Testis (tissue), 3 donors: Measurements from ENCODE around the gene CACNA2D3. TPM values are rescaled to one million over a fixed set of nuclear protein-coding genes. Genes with fewer than 3 reads are reported as not detected.

Experiments used
- DNase-seq: peaks from one replicate; pipeline ENCODE4 v3.0.0-alpha.2; 2019
- H3K27ac ChIP-seq, 2 donors: fragments of 200-600 bp; sonication (generic); one replicate each; pipeline ENCODE4 v1.5.1; 2019
- H3K27me3 ChIP-seq: fragments of 200-600 bp; sonication (generic); one replicate; pipeline ENCODE4 v1.5.1; 2019
- H3K36me3 ChIP-seq: fragments of 200-600 bp; sonication (generic); one replicate; pipeline ENCODE4 v1.5.1; 2017; ENCODE audit warnings: low read depth; ENCODE audit errors: missing control alignments
- H3K4me1 ChIP-seq: fragments of 200-600 bp; sonication (generic); one replicate; pipeline ENCODE4 v1.5.1; 2019
- H3K4me3 ChIP-seq, 2 donors: fragments of 200-600 bp; sonication (generic); one replicate each; pipeline ENCODE4 v1.5.1; 2017 to 2019
- H3K9me3 ChIP-seq: fragments of 200-600 bp; sonication (generic); one replicate; pipeline ENCODE4 v1.5.1; 2017
- POLR2A ChIP-seq: fragments of 450-650 bp; IDR thresholded peaks from one replicate; pipeline ENCODE4 v1.6.1; 2017; ENCODE audit warnings: antibody characterized with exemption, mild to moderate bottlenecking, moderate library complexity
- WGBS, 2 donors: methylation state at CpG; one replicate each; pipeline ENCODE4 v1.1.5; 2018; 5-methylcytosine and 5-hydroxymethylcytosine counted together
- intact Hi-C: fragments of 100-400 bp; cut with DNase I; formaldehyde crosslinking; loops from one replicate; pipeline ENCODE4 v1.15.1; 2023; ENCODE audit warnings: low total_unique reads
- polyA plus RNA-seq: library from polyadenylated mRNA; stranded (reverse); fragments of 350-450 nt; fragmentation: Illumina TruSeq; extraction: RNeasy Lipid Tissue Mini Kit (QIAGEN cat#74804); gene quantifications from one replicate; pipeline ENCODE4 v1.2.3, GENCODE V29; 2014; ENCODE audit warnings: low read depth, low replicate concordance; ENCODE audit not compliant: insufficient read depth
- total RNA-seq, 2 donors: library from RNA; depleted of rRNA; stranded (reverse); fragments of >200 nt; gene quantifications; one replicate each; pipeline ENCODE4 v1.2.3, GENCODE V29; 2016
- TF ChIP-seq, protein P1 (sequence below), 3 experiments: fragments of 450-650 bp in 2 of 3; fragments of 200-600 bp in 1 of 3; sonication (generic) in 1 of 3; IDR thresholded peaks; one replicate each; pipeline ENCODE4 v1.5.1; 2016 to 2019; ENCODE audit warnings: antibody characterized with exemption in 3 of 3, mild to moderate bottlenecking in 2 of 3, moderate library complexity in 1 of 3

The CACNA2D3 gene
- total and polyA plus RNA-seq, 3 donors from 2014 or later: 10.1 to 16.5 (median 11.2) TPM

DNA sequence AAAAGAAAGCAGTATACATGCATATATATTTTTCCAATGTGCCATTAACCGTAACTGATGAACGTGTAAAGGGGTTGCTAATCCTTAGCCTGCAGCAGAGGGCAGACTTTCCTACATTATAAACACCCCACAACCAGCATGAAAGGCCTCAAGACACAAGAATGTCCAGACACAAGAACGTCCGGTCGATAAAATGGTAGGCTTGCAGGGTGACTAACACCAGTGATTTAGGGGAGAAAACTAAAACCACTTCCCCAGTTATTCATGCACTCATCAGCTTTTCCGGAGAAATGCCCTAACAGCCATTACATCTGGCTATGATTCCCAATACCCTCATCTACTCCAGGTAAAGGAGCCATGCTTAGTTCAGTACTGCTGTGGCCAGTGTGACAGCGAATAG lies 748.1 kb downstream of the CACNA2D3 start:
- peak; percentile 64 for DNase-seq
- no peaks in the 10 kb centered on the region for H3K27me3 ChIP-seq
- H3K4me3 ChIP-seq: no peak overlapping the region
- WGBS, 2 donors: 45 to 61% methylated on average over 7 of the region's 7 CpGs
- no peaks in the 10 kb centered on the region for H3K36me3 ChIP-seq
- H3K27ac ChIP-seq: no peak overlapping the region
- TF ChIP-seq, protein P1, sequence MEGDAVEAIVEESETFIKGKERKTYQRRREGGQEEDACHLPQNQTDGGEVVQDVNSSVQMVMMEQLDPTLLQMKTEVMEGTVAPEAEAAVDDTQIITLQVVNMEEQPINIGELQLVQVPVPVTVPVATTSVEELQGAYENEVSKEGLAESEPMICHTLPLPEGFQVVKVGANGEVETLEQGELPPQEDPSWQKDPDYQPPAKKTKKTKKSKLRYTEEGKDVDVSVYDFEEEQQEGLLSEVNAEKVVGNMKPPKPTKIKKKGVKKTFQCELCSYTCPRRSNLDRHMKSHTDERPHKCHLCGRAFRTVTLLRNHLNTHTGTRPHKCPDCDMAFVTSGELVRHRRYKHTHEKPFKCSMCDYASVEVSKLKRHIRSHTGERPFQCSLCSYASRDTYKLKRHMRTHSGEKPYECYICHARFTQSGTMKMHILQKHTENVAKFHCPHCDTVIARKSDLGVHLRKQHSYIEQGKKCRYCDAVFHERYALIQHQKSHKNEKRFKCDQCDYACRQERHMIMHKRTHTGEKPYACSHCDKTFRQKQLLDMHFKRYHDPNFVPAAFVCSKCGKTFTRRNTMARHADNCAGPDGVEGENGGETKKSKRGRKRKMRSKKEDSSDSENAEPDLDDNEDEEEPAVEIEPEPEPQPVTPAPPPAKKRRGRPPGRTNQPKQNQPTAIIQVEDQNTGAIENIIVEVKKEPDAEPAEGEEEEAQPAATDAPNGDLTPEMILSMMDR (IDR thresholded peaks at IDR 0.05): peak; percentile 11 to 63 (median 29)
- no peak for TF ChIP-seq POLR2A
- no peaks in the 10 kb centered on the region for H3K9me3 ChIP-seq
- intact Hi-C loops: no loop called here
- peaks cover 4% of the 10 kb centered on the region for H3K4me1 ChIP-seq

DNA sequence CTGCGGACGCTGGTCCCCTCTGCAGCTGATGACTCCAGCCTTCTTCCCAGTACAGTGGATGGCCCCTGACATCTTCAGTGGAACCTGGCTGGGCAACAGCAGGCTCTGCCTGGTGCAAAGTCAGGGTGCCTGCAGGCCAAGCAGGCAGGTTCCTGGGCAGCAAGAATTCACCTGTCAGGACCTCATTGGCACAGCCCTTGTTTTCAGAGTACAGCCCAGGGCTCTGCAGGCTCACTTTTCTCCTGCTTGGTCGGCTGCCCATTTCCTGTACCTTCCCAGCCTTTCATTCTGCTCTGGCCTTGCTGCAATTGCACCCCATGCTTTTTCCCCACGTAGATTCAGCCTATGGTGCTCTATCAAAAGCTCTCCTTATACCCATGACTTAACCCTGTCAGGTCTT lies 749.5 kb downstream of the CACNA2D3 start:
- intact Hi-C loops: no loop called here
- 91 to 92% methylated on average over 2 to 4 of the region's 4 CpGs for WGBS, 2 donors
- H3K4me1 ChIP-seq: no peaks in the 10 kb centered on the region
- no peaks in the 10 kb centered on the region for H3K36me3 ChIP-seq
- TF ChIP-seq, protein P1 (IDR thresholded peaks at IDR 0.05): no peak
- TF ChIP-seq POLR2A: no peak
- no peak overlapping the region for H3K4me3 ChIP-seq
- H3K27ac ChIP-seq: no peak overlapping the region
- no peaks in the 10 kb centered on the region for H3K9me3 ChIP-seq
- H3K27me3 ChIP-seq: no peaks in the 10 kb centered on the region
- no peak for DNase-seq

DNA sequence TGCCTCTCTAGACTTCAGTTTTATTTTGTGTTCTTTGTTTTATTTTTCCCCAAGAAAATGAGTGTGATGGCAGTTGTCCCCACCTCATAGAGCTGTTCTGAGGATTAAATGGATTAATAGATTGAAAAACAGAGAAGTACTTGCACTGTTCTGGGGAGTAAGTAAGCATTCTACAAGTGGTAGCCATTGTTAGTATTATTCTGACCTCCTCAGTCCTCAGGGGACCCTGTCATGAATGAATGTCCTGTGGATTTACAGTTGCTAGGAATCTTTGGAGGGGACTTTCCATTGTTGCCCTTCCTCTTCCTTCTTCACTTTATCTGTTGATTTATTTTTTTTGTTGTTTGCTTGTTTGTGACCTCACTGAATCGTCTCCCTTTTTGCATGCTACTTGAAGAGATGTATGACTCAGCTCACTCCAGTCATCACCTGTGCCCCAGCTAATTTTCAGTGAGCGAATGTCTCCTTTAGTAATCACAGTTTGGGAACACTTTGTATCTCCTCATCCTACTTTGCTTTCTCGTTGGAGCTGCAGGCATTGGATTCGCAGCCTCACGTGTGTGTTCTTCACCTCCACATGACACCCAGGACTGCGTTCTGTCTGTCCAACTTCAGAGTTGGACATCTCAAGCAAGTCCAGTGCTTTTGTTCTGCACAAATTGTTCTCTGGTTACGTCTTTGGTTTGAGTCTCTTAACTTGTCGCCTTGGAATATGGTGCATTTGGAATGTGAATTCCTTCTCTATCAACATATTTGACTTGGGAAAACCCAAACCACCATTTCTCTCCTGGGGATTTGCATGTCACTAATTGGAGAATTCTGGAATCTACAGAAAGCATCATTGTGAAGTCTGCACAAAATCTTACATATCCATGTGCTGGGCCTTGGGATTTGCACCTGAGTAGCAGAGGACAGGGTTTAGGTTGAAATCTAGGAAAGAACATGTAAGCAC lies 751.0 kb downstream of the CACNA2D3 start:
- no peaks in the 10 kb centered on the region for H3K9me3 ChIP-seq
- TF ChIP-seq, protein P1 (IDR thresholded peaks at IDR 0.05): no peak
- TF ChIP-seq POLR2A: no peak
- DNase-seq: no peak
- intact Hi-C loops: no loop called here
- H3K4me1 ChIP-seq: no peaks in the 10 kb centered on the region
- H3K27ac ChIP-seq: no peak overlapping the region
- WGBS, 2 donors: 60 to 67% methylated on average over 8 of the region's 8 CpGs
- H3K4me3 ChIP-seq: no peak overlapping the region
- no peaks in the 10 kb centered on the region for H3K27me3 ChIP-seq
- no peaks in the 10 kb centered on the region for H3K36me3 ChIP-seq

DNA sequence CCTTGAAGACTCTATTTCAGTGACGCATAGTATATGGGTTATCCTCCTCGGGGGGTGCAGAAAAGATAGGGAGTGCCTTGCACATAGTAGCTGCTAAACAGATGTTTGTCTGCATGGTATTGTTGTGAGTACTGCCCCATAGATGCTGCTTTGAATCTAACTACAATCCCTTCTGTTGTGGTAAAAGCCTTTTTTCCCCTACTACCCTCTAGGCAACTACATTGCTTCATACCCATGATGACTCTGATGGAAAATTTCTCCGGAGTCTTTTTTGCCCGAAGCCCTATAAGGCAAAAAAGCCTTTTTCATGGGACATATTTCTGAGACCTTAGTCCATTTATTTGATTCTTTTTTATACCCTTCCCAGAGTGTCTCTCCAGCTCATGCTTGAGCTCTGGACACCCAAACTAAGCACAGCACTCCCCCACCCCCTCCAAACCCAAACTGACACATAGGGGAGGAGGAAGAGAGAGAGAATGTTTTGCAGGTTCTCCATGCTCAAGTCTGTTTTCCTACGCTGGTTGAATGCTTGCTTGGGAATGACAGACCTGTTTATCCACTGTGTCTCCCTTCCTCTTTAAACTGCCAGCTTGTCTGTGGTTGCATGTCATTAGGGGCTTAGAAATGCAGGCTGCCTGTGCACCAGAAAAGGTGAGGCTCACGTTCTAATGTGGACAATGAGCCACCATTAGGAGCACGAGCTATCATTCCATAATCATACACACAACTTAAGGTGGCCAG lies 752.6 kb downstream of the CACNA2D3 start:
- Histone ChIP-seq H3K27ac (no peak overlapping the region), H3K27me3 (no peaks in the 10 kb centered on the region), H3K36me3 (no peaks in the 10 kb centered on the region), H3K4me1 (no peaks in the 10 kb centered on the region), H3K4me3 (no peak overlapping the region), H3K9me3 (no peaks in the 10 kb centered on the region)
- TF ChIP-seq, protein P1 (IDR thresholded peaks at IDR 0.05): no peak
- TF ChIP-seq POLR2A: no peak
- WGBS, 2 donors: 78 to 93% methylated on average over 6 to 7 of the region's 7 CpGs
- no peak for DNase-seq
- intact Hi-C loops: no loop called here
